ENCODE data around the gene MTHFSD. TPM values are rescaled to one million over a fixed set of nuclear protein-coding genes. Genes with fewer than 3 reads are reported as not detected.

MTHFSD gene
- total RNA-seq, 2 experiments from 2014 or later = 22.8 to 25.9 TPM

DNA sequence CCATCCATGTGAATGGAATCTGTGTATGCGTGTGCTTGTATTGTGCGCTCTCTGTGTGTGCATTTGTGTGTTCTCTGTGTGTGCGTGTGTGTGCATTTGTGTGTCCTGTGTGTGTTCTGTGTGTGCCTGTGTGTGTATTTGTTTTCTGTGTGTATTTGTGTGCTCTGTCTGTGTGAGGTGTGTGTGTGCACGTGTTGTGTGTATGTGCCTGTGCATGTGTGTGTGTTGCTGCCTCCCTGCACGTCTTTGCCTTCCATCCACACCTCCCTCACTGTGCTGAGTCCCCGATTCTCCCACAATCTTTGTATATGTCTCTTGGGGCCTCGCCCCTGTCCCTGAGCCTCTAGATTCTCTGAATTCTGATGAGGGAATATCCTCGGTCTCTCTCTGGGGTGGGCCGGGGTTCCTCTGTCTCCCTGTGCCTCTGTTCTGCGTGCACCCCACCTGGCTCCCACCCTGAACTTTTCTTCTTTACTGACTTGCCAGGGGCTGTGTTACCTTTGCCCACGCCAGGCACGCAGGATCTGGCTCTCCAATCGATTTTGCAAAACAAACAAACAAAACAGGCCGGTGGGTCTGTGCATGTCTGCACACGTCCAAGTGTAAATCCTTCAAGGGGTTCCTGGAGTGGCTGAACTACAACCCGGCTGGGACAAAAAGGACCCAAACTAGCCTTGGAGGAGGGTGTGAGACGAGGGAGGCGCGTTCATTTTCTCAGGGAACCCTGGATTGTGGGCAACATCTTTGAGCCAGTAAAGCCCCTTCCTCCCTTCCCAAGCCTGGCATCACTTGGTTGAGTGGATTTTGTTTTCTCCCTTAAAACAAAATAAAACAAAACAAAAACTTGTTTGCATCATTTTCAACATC is 52.8 kb downstream of the MTHFSD start:
- H3K9me3 Mint-ChIP-seq (ENCODE audit: insufficient read depth) = no peaks in the 10 kb centered on the region
- CTCF ChIA-PET = interaction anchor here (1.1 kb wide), 1 partner anchor 683 kb away, joined by 3 read pairs; no protein-coding TSS in a partner anchor
- DNase-seq (no peak), ATAC-seq (no peak)
- POLR2A ChIA-PET = no interaction called here
- H3K4me1 Mint-ChIP-seq (ENCODE audit: low read depth) = peaks cover 9% of the 10 kb centered on the region
- no peak overlapping the region for H3K27ac Mint-ChIP-seq
- H3K36me3 Mint-ChIP-seq (ENCODE audit: low read depth) = peaks cover 2% of the 10 kb centered on the region
- peaks cover 76% of the 10 kb centered on the region for H3K27me3 Mint-ChIP-seq (ENCODE audit: low read depth)
- H3K4me3 Mint-ChIP-seq = no peak overlapping the region

DNA sequence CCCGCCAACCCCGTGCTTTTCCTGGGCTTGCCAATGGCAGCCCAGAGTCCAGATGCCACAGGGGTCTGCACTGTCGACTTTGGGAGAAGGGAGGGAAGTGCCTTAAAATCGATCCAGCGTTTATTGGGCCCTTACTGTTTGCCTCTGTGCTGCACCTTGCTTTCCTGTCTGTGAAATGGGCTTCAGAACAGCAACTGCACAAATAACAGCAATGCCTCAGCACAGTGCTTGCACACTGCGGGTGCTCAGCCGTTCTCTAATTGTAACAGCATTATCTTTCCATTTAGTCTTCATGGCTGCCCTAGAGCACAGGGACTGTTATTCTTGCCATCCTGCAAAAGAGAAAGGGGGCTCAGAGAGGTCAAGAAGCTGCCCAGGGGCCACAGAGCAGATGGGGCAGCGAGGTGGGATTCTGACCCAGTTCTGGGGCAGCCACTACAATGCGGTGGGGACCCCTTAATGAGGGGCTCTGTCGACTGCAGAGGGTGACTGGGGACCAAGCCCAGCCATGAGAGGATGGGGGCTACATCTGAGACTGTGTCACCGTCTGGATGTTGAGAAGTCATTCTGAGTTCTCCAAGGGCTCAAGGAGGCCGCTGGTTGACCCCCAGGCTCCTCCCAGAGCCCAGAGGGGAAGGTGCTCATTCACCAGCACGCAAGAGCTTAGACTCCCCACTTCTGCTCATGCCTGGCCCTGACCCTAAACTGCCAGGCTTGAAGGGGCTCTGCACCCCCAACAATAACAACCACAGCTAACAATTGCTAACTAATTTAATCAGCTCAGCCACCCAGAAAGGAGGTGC is 54.1 kb downstream of the MTHFSD start:
- DNase-seq = no peak
- Mint-ChIP-seq H3K27ac (no peak overlapping the region), H3K36me3 (ENCODE audit: low read depth) (peaks cover 2% of the 10 kb centered on the region), H3K27me3 (ENCODE audit: low read depth) (peaks cover 74% of the 10 kb centered on the region), H3K4me3 (no peak overlapping the region), H3K9me3 (ENCODE audit: insufficient read depth) (no peaks in the 10 kb centered on the region), H3K4me1 (ENCODE audit: low read depth) (peaks cover 6% of the 10 kb centered on the region)
- ATAC-seq = no peak
- ChIA-PET POLR2A (no interaction called here), CTCF (interaction anchor here (1.1 kb wide), 1 partner anchor 681 kb away, joined by 3 read pairs; no protein-coding TSS in a partner anchor)

DNA sequence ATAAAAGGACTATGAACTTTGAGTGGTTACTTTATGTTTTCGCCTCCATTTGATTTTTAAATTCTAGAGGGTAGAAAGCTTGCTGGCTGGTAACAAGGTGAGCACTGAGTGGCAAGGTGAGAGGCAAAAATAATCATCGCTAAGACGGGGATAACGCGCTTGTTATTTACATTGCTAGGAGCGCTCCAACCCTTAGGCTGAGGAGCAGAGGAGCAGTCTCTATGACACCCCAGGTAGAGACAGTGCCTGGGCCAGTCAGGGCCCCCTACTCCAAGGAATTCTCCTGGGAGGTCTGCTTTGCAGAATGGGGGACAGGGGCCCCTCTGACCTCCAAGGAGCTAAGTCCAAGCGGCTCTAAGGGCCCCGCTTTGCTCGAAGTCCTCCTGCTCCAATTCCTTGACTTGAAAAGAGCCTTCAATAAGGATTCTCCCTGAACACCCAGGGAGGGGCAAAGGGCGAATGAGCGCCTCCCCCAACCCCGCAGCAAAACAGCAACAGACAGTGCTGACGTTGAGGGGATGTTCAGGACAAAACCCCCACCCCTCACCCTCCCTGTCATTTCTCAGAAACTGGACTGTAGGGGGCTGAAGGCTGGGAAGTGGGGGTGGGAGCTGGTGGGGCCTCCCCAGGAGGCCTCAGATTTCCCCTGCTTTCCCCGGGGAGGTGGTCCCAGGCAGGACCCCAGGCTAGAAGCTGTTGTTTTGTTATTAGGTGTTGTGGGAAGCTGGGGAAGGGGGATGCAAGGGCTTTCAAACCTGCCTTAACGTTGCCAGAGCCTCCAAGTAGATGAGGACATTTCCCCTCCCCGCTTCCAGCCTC is 54.9 kb downstream of the MTHFSD start:
- ATAC-seq (no peak), DNase-seq (no peak)
- Mint-ChIP-seq H3K4me1 (ENCODE audit: low read depth) (peaks cover 1% of the 10 kb centered on the region), H3K27me3 (ENCODE audit: low read depth) (peaks cover 77% of the 10 kb centered on the region), H3K4me3 (no peak overlapping the region), H3K9me3 (ENCODE audit: insufficient read depth) (no peaks in the 10 kb centered on the region), H3K27ac (no peak overlapping the region), H3K36me3 (ENCODE audit: low read depth) (peaks cover under 1% of the 10 kb centered on the region)
- CTCF ChIA-PET = no interaction called here
- POLR2A ChIA-PET = no interaction called here

DNA sequence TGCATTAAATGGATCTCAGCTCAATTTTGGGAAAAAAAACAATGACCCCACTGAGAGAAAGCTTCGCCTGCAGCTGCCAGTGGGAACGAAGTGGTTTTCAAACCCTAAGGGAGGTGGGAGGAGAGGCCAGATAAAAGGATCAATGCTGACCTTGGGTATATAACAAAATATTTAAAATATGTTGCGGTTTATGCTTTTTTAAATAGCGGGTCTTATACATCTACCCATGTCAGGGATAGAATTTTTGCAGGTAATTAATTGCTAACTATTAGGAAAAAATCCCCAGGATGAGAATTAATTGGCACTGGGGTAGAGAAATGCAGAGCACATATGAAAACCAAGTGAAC is 55.6 kb downstream of the MTHFSD start:
- ChIA-PET CTCF (no interaction called here), POLR2A (no interaction called here)
- H3K4me3 Mint-ChIP-seq = no peak overlapping the region
- H3K36me3 Mint-ChIP-seq (ENCODE audit: low read depth) = no peaks in the 10 kb centered on the region
- ATAC-seq (no peak), DNase-seq (no peak)
- H3K4me1 Mint-ChIP-seq (ENCODE audit: low read depth) = no peaks in the 10 kb centered on the region
- peaks cover 76% of the 10 kb centered on the region for H3K27me3 Mint-ChIP-seq (ENCODE audit: low read depth)
- H3K9me3 Mint-ChIP-seq (ENCODE audit: insufficient read depth) = no peaks in the 10 kb centered on the region
- no peak overlapping the region for H3K27ac Mint-ChIP-seq

DNA sequence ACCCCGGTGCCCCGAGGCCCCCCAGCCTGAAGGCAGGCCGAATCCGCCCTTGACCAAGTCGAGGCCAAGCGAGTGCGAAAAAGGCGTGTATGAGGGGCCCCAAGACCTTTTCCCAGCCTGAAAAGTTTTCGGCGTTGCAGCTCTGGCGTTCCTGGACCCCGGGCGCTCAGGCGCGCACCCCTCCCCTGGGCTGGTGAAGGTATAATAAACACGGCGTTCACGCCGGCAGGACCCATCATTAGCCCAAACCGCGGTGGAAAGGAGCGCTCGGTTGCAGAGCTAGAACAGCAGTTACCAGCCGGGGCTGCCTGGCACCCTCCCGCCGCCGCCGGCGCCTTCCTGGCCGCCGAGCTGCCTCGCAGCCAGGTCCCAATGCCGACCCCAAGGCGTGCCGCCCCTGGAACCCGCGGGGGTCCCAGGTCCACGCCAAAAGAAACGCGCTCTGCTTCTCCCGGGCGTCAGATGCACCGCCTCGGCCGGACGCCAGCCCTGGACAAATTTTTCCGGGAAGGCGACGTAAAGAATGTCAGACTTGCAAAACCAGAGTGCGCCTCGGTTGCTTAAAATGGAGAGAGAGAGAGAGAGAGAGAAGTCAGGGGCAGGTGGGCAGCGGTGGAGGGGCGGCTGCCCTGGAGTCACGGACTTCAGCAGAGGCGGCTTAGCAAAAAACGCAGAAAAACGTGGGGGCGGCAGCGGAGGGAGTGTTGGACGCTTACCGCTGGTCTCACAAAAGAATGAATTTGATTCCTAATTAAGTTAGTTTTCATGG is 56.2 kb downstream of the MTHFSD start:
- ATAC-seq (no peak), DNase-seq (no peak)
- Mint-ChIP-seq H3K27ac (no peak overlapping the region), H3K4me1 (ENCODE audit: low read depth) (no peaks in the 10 kb centered on the region), H3K4me3 (no peak overlapping the region), H3K27me3 (ENCODE audit: low read depth) (peaks cover 76% of the 10 kb centered on the region), H3K36me3 (ENCODE audit: low read depth) (no peaks in the 10 kb centered on the region), H3K9me3 (ENCODE audit: insufficient read depth) (no peaks in the 10 kb centered on the region)
- CTCF ChIA-PET = no interaction called here
- POLR2A ChIA-PET = no interaction called here

DNA sequence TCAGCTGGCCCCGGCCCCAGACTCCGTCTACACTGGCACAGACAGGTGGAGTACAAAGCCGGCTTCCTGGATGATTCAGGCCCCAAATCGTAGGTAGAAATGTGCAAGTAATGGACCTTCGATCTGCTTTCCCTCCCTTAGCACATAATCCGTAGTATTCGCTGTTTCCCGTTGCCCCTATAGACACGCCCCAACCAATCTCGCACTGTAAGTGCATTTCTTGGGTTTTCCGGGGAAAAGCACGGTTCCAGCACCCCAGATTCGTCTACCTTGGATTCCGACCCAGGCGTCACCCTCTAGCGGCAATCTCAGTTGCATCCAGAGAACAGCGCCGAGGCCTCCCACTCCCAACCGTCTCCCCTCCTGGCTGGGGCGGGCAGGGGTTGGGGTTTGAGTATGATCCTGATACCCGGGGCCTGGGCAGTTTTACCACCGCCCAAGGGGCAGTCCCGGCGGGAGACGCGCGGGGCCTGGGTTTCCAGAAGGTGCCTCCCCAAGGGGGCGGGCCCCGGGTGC is 56.8 kb downstream of the MTHFSD start:
- Mint-ChIP-seq H3K4me3 (no peak overlapping the region), H3K9me3 (ENCODE audit: insufficient read depth) (no peaks in the 10 kb centered on the region), H3K4me1 (ENCODE audit: low read depth) (no peaks in the 10 kb centered on the region), H3K36me3 (ENCODE audit: low read depth) (no peaks in the 10 kb centered on the region), H3K27ac (peak overlapping the region; percentile 52), H3K27me3 (ENCODE audit: low read depth) (peaks cover 74% of the 10 kb centered on the region)
- CTCF ChIA-PET = no interaction called here
- ATAC-seq (no peak), DNase-seq (no peak)
- POLR2A ChIA-PET = no interaction called here

DNA sequence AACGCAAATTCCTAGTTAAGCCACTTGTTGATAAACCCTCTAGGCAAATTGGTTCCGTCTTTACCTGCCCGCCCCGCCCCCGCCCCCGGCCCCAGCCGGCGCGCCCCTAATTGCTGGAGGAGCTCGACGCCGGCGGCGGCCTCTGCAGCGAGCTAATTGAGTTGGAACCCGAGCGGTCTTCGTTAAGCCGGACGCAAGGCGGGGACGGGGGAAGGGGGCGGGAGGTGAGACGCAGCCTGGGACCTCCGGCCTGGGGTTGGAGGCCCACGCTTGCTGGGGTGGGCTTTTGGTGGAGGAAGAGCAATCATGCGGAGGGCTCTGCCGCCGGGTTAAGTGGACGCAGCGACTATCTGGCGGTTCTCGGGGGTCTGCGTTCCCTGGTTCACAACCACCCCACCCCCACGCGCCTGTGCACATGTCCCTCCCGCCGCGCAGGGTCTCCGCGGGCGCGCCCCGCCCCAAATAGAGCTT is 57.4 kb downstream of the MTHFSD start:
- no peak for ATAC-seq
- no peak overlapping the region for H3K4me3 Mint-ChIP-seq
- POLR2A ChIA-PET = no interaction called here

DNA sequence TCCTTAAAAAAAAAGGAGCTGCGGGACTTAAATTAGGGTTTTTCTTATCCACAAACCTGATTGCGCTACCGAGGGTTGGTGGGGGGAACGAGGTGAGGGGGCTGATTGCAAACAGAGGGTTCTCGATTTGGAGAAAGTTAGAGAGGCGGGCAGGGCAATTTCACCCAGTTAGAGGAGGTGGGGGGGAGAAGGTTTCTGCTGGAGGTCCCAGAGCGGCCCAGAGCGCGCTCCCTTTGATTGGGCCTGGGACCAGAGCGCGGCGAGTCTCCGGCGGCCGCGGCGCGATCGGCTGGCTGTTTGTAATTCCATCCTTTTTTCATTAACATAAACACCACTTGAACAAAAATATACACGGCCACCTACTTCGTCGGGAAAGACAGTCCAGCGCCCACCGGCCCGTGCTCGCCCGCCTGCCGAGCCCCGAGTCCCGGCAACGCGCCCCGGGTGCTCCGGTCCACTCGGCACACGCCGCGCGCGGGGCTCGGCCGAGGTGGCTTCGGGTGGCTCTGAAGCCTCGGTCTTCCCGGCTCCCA is 58.0 kb downstream of the MTHFSD start:
- H3K27me3 Mint-ChIP-seq (ENCODE audit: low read depth) = peaks cover 72% of the 10 kb centered on the region
- H3K27ac Mint-ChIP-seq = peak overlapping the region; percentile 67
- H3K4me3 Mint-ChIP-seq = peak overlapping the region; percentile 10
- no peaks in the 10 kb centered on the region for H3K9me3 Mint-ChIP-seq (ENCODE audit: insufficient read depth)
- no peaks in the 10 kb centered on the region for H3K4me1 Mint-ChIP-seq (ENCODE audit: low read depth)
- H3K36me3 Mint-ChIP-seq (ENCODE audit: low read depth) = no peaks in the 10 kb centered on the region
- ATAC-seq (no peak), DNase-seq (no peak)
- ChIA-PET CTCF (no interaction called here), POLR2A (no interaction called here)

More for the DNA sequence above, 57.4 kb downstream of the MTHFSD start:
- H3K27me3 Mint-ChIP-seq (ENCODE audit: low read depth) = peaks cover 72% of the 10 kb centered on the region
- CTCF ChIA-PET = no interaction called here
- H3K9me3 Mint-ChIP-seq (ENCODE audit: insufficient read depth) = no peaks in the 10 kb centered on the region
- no peaks in the 10 kb centered on the region for H3K36me3 Mint-ChIP-seq (ENCODE audit: low read depth)
- no peaks in the 10 kb centered on the region for H3K4me1 Mint-ChIP-seq (ENCODE audit: low read depth)
- DNase-seq = no peak
- H3K27ac Mint-ChIP-seq = no peak overlapping the region

DNA sequence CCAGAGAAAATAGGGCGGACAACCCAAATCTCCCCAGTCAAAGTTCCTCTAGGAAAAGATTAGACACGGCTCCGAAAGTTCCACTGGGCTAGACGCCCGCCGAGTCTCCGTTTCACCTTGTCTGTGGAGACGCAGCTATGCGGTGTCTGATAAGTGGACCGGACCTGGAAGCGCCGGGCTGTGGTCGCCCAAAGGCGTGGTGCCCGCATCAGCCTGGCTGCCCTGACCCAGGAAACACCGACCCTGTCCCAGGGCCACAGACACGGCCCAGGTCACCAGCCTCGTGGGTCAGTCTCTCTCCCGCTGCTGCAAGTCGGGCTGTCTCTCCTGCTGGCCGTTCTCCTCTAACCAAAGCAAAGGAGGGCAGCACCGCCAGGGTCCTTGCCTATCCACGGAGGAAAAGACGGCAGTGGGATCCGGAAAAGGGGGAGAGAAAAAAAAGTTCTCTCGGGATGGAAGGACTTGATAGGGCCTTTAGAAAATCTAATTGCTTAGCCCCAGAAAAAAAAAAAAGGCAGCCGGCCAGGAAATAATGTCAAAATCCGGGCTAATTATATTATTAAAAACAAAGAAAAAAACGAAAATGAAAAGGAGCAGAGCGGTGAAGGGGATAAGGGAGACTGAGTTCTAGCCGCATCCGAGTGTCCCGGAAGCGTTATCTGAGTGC is 58.6 kb downstream of the MTHFSD start:
- no peaks in the 10 kb centered on the region for H3K36me3 Mint-ChIP-seq (ENCODE audit: low read depth)
- H3K27ac Mint-ChIP-seq = peak overlapping the region; percentile 67
- POLR2A ChIA-PET = no interaction called here
- CTCF ChIA-PET = no interaction called here
- H3K4me1 Mint-ChIP-seq (ENCODE audit: low read depth) = no peaks in the 10 kb centered on the region
- peaks cover 72% of the 10 kb centered on the region for H3K27me3 Mint-ChIP-seq (ENCODE audit: low read depth)
- no peak for DNase-seq
- ATAC-seq = no peak
- H3K9me3 Mint-ChIP-seq (ENCODE audit: insufficient read depth) = no peaks in the 10 kb centered on the region
- no peak overlapping the region for H3K4me3 Mint-ChIP-seq

DNA sequence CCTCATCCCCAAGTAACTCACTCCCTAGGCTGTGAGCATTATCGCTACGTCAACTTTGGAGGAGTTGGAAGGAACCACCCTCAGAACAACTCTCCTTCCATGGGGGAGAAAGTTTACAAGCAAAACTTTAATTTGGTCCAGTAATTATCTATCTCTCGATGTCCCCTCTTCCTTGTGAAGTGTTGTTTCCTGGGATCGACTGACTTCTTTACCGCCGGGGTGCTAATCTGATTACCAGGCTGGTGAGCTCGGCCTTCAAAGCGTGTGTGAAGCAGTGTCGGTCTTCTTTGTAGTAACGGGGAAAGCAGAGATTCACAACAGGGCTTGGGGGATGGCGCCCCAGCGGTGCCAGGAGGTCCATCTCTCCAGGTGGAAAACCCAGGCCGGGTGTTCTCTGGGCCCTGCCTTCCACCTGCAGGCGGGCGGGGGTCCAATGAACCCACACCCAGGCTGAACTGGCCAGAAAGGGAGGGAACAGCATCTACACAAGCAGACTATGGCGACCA is 59.2 kb downstream of the MTHFSD start:
- Mint-ChIP-seq H3K27me3 (ENCODE audit: low read depth) (peaks cover 72% of the 10 kb centered on the region), H3K4me3 (no peak overlapping the region), H3K9me3 (ENCODE audit: insufficient read depth) (no peaks in the 10 kb centered on the region), H3K4me1 (ENCODE audit: low read depth) (no peaks in the 10 kb centered on the region), H3K27ac (no peak overlapping the region), H3K36me3 (ENCODE audit: low read depth) (no peaks in the 10 kb centered on the region)
- no peak for DNase-seq
- POLR2A ChIA-PET = no interaction called here
- CTCF ChIA-PET = no interaction called here
- ATAC-seq = no peak
